ENCODE measurements around the gene GALNT17.
A peak's percentile ranks its signal among the peaks of the same experiment; 100 is the strongest.
"Not testable (repeated sequence)": the region's sequence is repeated elsewhere in the genome, so short reads cannot be mapped to it uniquely, and the experiment has no call there.

The GALNT17 gene

DNA sequence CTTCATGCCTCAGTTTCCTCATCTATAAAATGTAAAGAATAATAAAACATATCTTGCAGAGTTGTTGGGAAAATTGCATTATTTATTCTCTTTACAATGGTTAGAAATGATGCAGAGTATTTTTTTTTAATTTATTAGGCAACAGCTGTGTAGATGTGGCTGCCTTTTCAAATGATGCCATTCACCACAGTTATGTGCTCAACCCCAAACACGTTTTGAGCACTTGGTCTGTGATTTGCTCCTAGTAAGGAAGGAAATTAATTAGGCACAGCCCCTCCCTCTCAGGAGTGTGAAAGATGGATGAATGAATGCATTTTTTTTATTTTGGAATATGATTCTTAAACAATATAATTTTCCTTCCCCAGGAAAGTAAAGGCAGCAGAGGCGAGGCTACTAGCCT is 575.1 kb downstream of the GALNT17 start:
- DNase-seq: no peak

DNA sequence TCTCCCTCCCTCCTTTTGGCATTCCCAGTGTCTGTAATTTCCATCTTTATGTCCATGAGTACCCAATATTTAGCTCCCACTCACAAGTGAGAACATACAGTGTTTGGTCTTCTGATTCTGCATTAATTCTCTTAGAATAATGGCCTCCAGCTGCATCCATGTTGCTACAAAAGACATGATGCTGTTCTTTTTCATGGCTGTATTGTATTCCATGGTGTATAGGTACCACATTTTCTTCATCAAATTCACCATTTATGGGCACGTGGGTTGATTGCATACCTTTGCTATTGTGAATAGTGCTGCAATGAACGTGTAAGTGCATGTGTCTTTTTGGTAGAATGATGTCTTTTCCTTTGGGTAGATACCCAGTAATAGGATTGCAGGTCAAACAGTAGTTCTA is 576.8 kb downstream of the GALNT17 start:
- no peak for DNase-seq

DNA sequence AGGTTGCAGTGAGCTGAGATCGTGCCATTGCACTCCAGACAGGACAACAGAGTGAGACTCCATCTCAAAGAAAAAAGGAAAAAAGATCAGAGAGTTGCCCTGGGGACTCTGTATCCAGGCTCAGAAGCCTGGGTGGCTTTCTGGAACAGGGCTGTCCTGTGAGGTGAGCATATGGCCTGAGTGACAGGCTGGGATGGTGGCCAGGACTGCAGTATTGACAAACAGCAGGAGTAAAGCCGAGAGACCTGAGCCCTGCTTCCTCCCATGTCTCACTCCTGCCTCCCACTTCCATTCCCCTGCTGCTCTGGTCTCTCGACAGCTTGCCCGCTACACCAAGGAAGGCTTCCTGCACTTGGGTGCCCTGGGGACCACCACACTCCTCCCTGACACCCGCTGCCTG is 578.5 kb downstream of the GALNT17 start:
- DNase-seq: no peak

DNA sequence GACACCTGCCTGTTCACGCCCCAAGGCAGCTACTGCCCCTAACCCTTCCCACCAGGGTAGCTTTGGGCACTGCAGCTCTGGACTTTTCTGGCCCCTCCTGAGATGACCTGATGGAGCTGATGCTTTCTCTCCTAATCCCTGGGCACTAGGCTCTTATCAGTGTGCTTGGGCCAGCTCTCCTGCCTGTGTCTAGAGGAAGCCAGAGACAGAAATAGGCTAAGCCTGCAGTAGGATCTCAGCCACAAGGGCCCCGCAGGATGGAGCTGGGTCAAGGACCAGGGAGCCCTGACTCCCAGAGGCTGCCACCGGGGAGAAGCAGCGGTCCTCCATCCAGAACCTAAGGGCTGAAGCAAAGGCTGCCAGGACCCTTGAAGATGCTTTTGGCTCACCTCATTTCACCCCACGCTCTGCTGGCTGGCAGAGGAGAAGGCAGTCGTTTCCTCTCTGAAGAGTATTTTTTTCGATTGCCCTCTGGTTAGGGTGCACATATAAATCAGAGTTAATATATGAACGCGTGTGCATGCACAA is 580.8 kb downstream of the GALNT17 start:
- DNase-seq: no peak

DNA sequence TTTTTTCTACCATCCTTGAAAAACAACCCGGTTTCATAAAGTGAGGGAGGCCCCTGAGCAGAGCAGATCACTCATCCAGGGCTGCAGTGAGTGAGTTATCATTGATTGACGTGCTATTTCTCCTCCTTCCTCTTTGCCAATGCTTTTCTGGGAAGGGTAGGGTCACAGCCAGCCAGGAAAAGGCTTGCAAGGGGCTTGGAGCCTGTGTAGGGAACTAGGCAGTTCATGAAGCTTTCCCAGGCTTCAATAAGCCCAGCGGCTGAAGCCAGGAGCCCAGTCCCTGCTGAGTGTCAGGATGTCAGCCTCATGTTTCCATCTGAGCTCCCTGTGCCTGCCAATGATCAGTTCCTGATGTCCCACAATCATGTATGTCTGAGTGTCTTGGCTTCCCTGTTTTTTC is 584.7 kb downstream of the GALNT17 start:
- DNase-seq: no peak

- DNase-seq: no peak
Observed at GRCh38 chr7:71718563-71718962, 586.6 kb downstream of the GALNT17 start.

DNA sequence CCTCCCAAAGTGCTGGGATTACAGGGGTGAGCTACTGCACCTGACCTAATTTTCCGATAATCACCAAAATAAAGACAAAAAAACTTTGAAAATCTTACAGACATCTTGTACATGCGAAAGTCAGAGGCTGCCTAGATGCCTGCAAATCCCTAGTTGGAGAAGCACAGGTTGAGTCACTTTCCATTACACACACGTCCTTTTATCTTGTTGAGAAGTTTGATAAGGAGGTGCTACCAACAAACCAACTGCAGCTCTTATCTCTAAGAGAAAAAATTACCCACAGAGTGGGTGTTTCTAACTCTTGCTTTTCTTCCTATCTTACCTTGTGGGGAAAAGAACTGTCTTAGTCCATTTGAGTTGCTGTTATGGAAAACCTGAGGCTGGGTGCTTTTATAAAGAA is 589.8 kb downstream of the GALNT17 start:
- no peak for DNase-seq

GRCh38 chr7:71723859-71724258 is 591.9 kb downstream of the GALNT17 start:
- no peak for DNase-seq

- no peak for DNase-seq
Observed at GRCh38 chr7:71727347-71727746, 595.4 kb downstream of the GALNT17 start.

GRCh38 chr7:71731740-71732139 is 599.8 kb downstream of the GALNT17 start:
- no peak for DNase-seq

- DNase-seq: peak; percentile 70 to 73
Observed at GRCh38 chr7:71733107-71733870, 601.3 kb downstream of the GALNT17 start.

DNA sequence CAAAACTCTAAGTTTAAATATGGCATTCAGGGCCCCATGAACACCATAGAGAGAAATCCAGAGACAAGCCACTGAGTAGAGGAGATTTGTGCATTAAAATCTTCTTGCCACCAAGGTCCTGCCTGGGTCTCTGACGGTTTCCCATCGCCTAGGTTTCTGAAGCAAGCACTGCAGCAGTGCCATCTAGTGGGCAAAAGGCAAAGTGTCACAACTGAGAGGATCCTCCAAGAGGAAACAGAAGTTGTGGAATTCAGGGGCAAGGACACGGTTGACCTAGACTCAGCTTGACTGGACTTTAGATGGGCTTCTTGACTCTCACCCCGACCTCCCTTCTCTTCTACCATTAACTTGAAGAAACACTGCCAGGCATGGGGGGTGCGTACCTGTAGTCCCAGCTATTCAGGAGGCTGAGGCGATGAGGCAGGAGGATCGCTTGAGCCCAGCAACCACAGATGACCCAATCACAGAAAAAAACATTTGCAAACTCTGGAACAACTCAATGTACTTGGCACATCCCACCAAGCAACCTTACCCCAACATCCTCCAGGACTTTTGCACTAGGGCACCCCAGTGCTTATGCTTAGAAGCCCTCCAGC is 604.1 kb downstream of the GALNT17 start:
- peak; percentile 45 to 53 for DNase-seq

- DNase-seq: not testable (repeated sequence)
Observed at GRCh38 chr7:71737931-71738540, 606.1 kb downstream of the GALNT17 start.

DNA sequence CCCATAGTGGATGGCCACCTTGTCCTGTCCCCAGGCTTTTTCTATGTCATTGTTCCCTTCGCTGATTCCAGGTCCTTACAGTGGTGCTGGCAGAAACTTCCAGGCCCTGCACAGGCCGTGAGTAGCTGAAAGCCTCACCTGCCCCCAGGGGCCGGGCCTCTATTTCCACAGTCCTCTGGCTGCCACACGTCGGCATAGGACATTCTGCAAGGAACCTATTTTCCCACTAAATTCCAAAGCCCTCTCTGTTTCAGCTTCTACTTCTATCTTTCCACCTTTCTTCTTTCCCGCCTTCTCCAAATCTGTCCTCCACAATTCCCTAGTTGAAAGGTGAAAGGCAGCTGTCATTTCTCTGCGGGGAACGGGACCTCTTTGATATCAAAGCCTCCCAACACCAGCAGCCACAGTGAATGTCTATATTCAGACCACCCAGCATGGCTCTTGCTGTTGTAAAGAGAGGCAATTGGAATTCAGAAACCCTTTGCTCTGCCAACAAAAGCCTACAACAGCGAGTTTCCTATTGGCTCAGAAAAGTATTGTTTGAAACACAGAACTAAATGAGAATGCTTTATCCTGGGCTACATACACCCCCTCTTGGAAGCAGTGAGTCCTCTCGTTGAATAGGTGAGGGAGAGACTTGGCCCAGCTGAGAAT is 607.7 kb downstream of the GALNT17 start:
- no peak for DNase-seq

GRCh38 chr7:71740174-71740560 is 608.2 kb downstream of the GALNT17 start:
- no peak for DNase-seq

DNA sequence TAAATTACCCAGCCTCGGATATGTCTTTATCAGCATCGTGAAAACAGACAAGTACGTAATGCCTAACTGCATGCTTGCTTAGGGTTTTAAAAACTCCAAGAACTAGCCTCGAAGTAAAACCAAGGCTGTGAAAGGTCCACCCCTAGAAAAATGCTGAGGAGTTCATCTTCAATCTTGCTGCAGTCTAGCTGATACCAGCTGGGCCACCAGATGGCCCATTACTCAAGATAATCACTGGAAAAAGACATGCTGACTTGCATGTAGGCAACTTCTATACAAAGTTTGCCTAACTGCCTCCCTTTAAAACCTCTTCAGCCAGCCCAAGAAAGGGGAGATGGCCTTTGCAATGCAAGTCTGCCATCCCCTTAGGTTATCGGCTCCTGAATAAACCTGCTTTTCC is 614.1 kb downstream of the GALNT17 start:
- no peak for DNase-seq

DNA sequence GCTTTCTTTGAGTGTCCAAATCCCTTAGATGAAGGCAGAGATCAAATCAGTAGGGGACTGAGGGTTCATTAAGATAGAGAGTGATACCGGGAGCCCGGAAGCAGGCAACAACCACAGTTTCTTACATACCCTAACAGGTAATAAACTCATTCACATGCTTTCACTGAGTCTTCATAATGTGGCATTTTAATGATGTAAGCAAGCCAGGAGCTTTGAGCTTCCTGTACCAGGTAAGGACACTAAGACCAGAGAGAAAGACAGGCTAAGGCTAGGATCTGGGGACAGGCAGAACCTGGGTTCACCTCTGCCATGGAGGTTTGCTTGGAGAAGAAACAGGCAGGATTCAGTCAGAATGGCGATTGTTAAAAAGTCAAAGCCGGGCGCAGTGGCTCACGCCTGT is 618.3 kb downstream of the GALNT17 start:
- DNase-seq: no peak

DNA sequence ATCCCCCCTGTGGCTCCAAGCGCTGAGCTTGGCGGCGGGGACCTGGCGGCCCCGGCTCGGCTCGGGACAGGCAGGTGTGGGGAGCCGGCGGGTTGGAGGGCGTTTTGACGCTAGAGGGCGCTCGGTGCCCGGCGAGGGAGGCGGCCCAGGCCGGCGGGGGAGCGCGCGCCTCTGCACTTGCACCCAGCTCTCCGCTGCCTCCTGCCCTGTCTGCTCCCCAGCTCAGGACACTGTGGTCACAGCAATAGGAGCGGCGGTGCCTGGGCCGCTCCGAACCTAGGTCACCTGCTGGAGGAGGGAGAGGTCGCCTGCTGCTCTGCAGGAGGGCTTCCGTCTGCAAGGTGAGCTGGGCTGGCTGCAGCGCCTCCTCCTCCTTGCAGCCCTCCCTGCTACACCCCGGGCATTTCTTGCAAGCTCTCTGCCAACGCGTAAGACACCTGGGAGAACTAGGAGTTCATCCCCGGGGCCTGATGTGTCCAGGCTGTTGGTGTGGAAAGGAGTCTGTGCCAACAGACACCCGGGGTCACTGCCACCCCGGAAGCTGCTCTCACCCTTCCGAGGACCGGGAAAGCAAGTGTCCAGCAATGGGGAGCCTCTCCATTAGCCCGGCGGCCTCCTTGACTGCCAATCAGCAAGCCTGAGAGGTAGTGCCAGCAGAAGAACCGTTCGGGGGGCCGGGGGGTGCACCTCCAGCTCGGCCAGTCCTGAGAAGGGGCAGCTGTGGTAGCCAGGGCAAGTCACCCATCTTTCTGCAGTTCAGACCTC is 620.4 kb downstream of the GALNT17 start:
- DNase-seq: peak; percentile 42 to 55

- no peak for DNase-seq
Observed at GRCh38 chr7:71753236-71753635, 621.3 kb downstream of the GALNT17 start.

DNA sequence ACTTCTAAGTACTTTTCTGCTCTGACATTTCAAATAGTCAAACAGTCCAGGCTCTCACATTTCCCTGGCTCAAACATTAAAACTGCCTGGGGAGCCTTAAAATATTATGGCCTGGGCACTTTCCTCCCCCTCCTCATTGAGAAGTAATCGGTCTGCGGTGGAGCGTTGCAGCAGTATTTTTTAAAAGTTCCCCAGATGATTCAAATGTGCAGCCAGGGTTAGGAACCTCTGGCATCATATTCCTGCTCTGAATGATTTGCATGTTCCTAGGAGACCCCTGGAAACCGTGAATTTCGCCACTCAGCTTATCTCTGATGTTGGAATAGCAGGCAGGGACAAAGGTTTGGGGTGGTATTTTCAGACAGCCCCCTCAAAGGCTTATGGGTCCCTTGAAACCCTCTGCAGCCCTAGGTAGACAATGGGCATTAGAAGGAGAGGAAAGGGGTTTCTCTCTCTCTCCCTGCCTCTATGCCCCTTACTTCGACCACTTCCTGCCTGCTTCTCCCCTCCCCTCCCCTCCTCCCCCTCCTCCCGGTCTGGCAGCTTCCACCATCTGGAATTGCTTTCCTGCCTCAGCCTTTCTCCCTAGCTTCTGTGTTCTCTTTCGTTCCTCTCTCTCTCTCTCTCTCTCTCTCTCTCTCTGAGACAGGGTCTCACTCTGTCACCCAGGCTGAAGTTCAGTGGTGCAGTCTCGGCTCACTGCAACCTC is 622.2 kb downstream of the GALNT17 start:
- DNase-seq: no peak

GRCh38 chr7:71754828-71755227 is 622.9 kb downstream of the GALNT17 start:
- DNase-seq: no peak

DNA sequence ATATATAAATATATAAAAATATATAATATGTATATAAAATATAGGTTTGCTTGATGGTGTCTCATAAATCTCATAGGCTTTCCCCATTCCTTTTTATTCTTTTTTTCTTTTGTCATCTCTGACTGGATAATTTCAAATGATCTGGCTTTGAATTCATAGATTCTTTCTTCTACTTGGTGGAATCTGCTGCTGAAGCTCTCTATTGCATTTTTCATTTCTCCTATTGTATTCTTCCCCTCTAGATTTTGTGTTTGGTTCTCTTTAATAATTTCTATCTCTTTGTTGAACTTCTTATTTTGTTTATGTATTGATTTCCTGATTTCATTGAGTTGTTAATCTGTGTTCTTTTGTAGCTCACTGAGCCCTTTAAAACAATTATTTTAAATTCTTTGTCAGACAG is 629.4 kb downstream of the GALNT17 start:
- DNase-seq: no peak
